ENCODE data around the gene TMEM51. TPM values are rescaled to one million over a fixed set of nuclear protein-coding genes. Genes with fewer than 3 reads are reported as not detected.

The TMEM51 gene
- total RNA-seq, 1 donor from 2014 or later: 43.7 TPM

GRCh38 chr1:15195420-15196052, 42.0 kb downstream of the TMEM51 start:
- DNase-seq (ENCODE audit: low spot score): no peak

- no peak for DNase-seq (ENCODE audit: low spot score)
Measured at GRCh38 chr1:15196069-15196468, 42.5 kb downstream of the TMEM51 start.

- peak; percentile 81 for DNase-seq (ENCODE audit: low spot score)
Measured at GRCh38 chr1:15196807-15197530, 43.4 kb downstream of the TMEM51 start.

DNA sequence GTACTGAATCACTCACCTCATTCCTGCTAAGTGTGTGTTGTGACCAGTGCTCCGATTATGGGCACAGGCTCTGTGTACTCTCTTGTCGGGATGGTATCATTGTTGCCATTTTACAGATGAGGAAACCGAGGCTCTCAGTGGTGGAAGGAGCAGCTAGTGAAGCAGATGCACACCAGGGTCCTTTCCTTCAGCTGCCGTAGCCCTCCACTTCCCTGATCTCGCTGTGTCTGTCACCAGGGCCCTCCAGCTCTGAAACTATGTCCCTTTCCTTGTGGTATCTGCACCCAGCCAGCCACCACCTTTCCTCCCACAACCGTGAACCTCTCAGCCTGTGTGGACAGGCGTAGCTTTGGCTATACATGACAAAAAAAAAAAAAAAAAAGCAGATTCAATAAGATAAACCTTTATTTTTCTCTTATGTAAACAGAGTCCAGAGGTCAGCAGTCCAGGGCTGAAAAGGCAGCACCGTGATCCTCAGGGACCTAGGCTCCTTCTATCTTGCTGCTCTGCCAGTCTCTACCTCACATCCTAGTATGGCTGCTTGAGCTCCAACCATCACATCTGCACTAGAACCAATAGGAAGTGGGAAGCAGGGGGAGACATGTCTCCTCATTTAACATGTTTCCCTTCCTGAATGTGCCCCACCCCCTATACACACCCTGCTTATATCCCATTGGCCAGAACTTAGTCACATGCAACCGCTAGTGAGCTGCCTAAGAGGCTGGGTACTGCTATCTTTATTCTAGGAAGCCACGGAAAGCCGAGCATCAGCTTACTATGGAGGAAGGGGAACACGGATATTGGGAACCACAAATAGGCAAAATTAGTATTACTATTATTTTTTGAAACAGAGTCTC, 44.3 kb downstream of the TMEM51 start:
- no peak for DNase-seq (ENCODE audit: low spot score)

- DNase-seq (ENCODE audit: low spot score): peak; percentile 70
Measured at GRCh38 chr1:15198684-15199083, 45.1 kb downstream of the TMEM51 start.

- no peak for DNase-seq (ENCODE audit: low spot score)
Measured at GRCh38 chr1:15201221-15201620, 47.7 kb downstream of the TMEM51 start.

GRCh38 chr1:15201849-15202551, 48.5 kb downstream of the TMEM51 start:
- DNase-seq (ENCODE audit: low spot score): peak; percentile 84

GRCh38 chr1:15204931-15205330, 51.4 kb downstream of the TMEM51 start:
- DNase-seq (ENCODE audit: low spot score): no peak

DNA sequence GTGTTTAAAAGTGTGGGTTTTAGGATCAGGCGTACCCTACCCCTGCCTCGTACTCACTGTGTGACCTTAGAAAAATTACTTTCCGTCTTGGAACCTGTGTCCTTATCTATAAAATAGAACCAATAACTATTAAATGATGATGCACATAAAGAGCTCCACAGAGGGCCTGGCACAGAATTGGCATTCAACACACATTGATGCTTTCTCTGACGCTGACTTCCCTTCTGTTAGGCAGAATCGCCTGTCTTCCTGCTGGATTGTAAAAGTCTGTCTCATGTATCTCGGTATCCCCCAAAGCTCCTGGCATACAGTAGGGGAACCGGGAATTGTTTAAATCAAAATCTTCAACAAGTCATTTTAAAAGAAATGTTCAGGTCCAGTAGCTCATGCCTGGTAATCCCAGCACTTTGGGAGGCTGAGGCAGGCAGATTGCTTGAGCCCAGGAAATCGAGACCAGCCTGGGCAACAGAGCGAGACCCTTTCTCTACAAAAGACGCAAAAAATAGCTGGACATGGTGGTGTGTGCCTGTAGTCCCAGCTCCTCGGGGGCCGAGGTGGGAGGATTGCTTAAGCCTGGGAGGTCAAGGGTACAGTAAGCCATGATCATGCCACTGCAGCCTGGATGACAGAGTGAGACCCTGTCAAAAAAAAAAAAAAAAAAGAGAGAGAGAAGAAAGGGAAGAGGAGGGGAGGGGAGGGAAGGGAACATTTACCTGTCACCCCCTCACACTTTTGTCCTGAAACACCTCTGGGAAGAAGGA, 52.2 kb downstream of the TMEM51 start:
- no peak for DNase-seq (ENCODE audit: low spot score)

DNA sequence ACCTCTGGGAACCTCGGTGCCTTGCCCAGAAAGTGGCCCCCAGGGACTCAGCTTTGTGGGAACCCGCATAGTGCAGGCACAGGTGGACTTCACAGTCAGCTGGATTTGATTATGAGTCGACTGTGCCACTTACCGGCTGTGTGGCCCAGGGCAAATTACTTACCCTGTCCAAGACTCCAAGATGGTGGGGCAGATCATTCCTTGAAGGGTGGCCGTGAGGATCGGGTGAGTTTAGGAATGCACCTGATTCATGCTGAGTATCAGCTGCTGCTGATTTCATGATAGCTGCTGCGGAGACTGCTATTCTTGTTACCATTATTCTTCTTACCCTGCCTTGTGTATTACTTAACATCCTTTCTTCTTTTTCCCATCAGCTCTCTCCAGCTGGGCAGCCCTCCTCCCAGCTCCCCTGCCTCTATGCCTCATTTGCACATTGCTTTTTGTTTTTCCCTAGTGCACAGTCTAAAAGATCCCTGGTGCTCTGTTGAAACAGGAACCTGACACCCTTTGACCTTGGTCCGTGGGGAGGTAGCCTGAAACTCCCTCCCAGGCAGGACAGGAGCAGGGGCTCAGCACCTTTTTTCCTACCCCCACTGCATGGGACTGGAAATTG, 53.0 kb downstream of the TMEM51 start:
- DNase-seq (ENCODE audit: low spot score): no peak

DNA sequence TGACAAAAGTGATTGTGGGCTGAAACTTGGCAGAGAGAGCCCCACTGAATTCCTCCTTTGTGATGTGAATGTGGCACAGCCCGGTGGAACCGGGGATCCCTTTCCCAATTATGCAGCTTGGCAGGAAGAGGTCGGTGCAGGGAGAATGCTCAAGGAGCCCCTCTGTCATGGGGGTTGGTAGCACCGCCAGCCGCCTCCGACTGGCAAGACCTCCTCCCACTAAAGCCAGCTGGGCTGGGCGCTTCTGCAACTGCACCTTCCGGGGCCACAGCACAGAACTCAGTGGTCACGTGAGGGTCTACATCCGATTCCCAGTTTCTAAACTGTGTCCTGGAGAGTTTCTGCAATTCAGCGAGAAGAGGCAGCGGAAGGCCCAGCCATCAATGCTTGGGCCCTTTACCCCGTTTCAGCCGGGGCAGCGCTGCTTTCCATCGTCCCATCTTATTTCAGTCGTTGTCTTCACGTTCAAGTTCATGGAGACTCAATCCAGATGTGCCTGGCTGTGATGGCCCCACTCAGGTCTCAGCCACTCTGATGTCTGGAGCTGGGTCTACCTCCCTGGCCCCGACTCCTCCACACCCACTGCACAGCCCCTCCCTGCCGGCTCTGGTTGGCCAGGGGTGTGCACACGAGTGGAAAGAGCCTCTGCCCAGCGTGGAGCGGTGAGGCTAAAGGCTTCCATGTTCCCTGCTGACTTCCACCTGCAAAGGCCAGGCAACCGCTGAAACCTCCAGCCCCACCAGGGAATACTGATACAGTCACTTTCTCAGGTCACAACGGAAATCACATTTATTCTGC, 53.7 kb downstream of the TMEM51 start:
- no peak for DNase-seq (ENCODE audit: low spot score)

GRCh38 chr1:15207829-15208429, 54.4 kb downstream of the TMEM51 start:
- DNase-seq (ENCODE audit: low spot score): no peak

- DNase-seq (ENCODE audit: low spot score): no peak
Measured at GRCh38 chr1:15210651-15211375, 57.3 kb downstream of the TMEM51 start.

GRCh38 chr1:15211424-15211823, 57.9 kb downstream of the TMEM51 start:
- DNase-seq (ENCODE audit: low spot score): no peak

DNA sequence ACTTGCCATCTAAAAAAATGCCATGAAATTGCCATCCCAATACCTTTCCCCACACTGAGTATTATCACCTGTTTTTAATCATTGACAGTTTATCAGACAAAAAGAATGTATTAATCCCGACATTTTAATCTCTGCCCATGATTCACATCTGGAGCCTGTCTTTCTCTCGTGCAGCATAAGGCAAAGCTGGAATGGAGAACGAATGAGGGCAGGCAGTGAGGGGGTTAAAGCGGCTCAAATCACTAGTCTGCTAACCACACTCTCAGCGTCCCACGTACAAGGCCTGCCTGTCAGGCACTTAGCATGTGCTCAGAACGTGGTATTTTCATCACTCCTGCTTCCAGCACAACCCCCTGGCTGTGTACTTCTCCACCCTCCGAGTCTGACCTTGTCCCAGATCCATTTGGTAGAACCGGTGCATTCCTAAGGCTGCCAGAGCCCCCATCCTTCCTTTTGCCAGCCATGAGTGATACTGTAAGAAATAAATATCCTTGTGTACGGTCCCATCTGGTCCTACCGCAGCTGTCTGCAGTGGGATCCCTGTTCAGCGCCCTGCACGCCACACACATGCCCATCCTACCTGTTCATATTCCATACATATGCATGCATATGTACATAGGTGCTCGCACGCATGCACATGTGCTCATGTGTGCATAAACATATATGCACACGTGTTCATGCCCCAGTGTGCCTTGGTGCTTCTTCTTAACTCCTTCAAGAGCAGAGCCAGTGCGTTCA, 58.8 kb downstream of the TMEM51 start:
- DNase-seq (ENCODE audit: low spot score): no peak

DNA sequence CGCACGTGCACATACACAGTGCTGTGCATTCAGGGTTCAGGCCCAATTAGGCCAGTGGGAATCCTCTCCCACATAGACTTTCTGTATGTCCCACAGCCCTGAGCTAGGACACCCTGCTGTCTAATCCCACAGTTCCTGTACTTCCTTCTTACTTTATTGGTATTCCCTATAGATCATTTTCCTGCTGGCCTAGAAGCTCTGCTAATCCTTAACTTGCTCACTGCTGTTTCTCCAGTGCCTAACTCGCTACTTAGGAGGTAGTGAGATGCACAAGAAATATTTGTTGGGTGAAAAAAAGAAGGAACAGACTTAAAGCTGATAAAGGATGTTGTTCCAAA, 59.4 kb downstream of the TMEM51 start:
- DNase-seq (ENCODE audit: low spot score): no peak

DNA sequence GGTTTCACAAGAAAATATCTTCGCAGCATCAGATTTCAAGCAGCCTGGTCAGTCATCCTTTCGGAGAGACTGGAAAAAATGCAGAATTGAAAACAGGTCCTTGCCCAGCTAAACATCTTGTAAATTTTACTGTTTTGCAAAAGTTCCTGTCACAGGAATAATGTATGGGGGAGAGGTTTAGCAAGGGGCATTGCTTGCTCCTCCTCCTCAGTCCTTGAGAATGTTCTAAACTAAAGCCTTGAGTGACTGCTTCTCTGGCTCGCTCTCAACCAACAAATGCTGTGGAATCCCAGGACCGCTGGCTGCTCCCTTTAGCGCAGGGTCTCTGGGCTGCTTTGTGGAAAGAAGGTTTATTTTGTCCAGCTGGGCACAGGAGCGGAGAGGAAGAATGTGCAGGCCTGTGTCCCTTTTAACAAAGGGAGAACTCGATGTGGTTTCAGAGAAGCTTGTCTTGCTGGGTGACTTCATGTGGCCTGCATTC, 59.8 kb downstream of the TMEM51 start:
- no peak for DNase-seq (ENCODE audit: low spot score)

GRCh38 chr1:15214527-15214926, 61.0 kb downstream of the TMEM51 start:
- peak; percentile 64 for DNase-seq (ENCODE audit: low spot score)

All from mucosa of gallbladder (tissue), 1 donor.